ENCODE data around the gene SEMA4G.

The SEMA4G gene, protein sequence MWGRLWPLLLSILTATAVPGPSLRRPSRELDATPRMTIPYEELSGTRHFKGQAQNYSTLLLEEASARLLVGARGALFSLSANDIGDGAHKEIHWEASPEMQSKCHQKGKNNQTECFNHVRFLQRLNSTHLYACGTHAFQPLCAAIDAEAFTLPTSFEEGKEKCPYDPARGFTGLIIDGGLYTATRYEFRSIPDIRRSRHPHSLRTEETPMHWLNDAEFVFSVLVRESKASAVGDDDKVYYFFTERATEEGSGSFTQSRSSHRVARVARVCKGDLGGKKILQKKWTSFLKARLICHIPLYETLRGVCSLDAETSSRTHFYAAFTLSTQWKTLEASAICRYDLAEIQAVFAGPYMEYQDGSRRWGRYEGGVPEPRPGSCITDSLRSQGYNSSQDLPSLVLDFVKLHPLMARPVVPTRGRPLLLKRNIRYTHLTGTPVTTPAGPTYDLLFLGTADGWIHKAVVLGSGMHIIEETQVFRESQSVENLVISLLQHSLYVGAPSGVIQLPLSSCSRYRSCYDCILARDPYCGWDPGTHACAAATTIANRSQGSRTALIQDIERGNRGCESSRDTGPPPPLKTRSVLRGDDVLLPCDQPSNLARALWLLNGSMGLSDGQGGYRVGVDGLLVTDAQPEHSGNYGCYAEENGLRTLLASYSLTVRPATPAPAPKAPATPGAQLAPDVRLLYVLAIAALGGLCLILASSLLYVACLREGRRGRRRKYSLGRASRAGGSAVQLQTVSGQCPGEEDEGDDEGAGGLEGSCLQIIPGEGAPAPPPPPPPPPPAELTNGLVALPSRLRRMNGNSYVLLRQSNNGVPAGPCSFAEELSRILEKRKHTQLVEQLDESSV

DNA sequence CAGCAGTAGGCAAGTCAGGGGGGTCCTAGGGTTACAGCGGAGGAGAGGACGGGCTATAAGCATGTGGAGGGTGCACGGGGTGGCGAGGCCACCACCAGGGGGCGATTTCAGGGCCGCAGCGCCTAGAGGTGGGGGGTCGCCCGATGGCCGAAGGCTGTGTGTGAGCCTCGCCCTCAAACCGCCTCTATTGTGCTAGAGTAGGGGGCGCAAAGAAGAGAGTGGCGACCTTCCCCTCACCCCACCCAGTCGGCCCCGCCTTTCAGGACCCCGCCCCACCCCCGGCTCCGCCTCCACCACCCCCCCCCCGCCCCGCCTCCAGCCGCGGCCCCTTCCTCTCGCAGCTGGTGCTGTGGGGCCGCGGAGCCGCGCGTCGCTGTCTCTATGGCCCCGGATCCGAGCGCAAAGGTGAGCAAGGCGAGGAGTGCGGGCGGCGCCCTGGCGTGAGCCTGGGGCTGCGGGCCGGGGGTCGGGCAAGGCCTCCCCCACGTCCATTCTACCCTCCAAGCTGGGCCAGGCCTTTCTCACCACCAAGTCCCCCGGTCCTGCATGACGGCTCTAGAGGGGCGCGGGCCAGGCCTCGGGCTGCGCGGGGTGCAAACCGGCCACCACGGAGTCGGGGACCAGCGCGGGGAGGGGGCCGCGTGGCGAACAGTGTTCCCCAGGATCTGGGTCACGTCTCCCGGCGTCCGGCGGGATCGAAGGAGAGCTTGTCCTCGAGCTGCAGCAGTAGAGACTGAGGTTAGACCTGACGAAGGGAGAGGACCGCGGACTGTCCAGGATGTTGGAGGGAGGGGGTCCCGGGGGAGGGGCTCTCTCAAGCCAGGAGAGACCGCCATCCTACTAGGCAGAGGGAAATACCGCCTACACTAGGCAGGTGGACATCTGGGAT is at the start of gene SEMA4G:
Gene SEMA4G (plus strand): TSS at position 318 of the 889 bp plus-strand sequence. CDS start 3,409 bp downstream, outside the sequence.
- peak; percentile 91 for ATAC-seq
- TF ChIP-seq PPARA (CRISPR knock-in tag; IDR thresholded peaks at IDR 0.05; ENCODE audit: borderline replicate concordance) (no peak), ESRRG (CRISPR knock-in tag; IDR thresholded peaks at IDR 0.05) (no peak), CSDC2 (CRISPR knock-in tag; IDR thresholded peaks at IDR 0.05) (no peak), TCF4 (CRISPR knock-in tag; IDR thresholded peaks at IDR 0.05; ENCODE audit: borderline replicate concordance) (no peak), ZFP30 (CRISPR knock-in tag; IDR thresholded peaks at IDR 0.05) (no peak), ZNF565 (CRISPR knock-in tag; conservative IDR thresholded peaks at IDR 0.05; ENCODE audit: low read depth) (no peak), ZFP3 (CRISPR knock-in tag; IDR thresholded peaks at IDR 0.05) (no peak), BACH2 (CRISPR knock-in tag; IDR thresholded peaks at IDR 0.05; ENCODE audit: borderline replicate concordance) (no peak), OSR1 (CRISPR knock-in tag; IDR thresholded peaks at IDR 0.05) (no peak)

DNA sequence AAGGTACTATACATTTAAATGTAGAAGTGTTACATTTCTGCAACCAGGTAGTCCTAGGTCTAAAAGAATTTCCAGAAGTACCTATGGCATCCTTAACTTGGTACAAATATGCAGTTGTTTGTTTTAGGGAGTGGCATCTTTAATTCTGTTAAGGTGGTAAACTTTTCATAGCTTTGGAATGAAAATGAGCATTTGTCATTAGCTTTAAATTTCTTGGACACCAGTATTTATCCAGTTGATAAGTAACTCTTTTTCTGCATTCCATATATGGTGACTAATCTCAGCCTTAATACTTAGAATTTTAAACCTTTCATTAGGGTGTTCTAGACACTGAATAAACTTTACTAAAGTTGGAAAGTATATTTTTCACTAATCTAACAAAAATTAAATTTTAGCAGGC is 45.7 kb upstream of the SEMA4G start:
- no peak for ATAC-seq
- TF ChIP-seq, protein P1, sequence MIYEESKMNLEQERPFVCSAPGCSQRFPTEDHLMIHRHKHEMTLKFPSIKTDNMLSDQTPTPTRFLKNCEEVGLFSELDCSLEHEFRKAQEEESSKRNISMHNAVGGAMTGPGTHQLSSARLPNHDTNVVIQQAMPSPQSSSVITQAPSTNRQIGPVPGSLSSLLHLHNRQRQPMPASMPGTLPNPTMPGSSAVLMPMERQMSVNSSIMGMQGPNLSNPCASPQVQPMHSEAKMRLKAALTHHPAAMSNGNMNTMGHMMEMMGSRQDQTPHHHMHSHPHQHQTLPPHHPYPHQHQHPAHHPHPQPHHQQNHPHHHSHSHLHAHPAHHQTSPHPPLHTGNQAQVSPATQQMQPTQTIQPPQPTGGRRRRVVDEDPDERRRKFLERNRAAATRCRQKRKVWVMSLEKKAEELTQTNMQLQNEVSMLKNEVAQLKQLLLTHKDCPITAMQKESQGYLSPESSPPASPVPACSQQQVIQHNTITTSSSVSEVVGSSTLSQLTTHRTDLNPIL (CRISPR knock-in tag; IDR thresholded peaks at IDR 0.05; ENCODE audit: low read depth) = no peak
- TF ChIP-seq, protein P2, sequence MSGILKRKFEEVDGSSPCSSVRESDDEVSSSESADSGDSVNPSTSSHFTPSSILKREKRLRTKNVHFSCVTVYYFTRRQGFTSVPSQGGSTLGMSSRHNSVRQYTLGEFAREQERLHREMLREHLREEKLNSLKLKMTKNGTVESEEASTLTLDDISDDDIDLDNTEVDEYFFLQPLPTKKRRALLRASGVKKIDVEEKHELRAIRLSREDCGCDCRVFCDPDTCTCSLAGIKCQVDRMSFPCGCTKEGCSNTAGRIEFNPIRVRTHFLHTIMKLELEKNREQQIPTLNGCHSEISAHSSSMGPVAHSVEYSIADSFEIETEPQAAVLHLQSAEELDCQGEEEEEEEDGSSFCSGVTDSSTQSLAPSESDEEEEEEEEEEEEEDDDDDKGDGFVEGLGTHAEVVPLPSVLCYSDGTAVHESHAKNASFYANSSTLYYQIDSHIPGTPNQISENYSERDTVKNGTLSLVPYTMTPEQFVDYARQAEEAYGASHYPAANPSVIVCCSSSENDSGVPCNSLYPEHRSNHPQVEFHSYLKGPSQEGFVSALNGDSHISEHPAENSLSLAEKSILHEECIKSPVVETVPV (CRISPR knock-in tag; IDR thresholded peaks at IDR 0.05) = no peak
- no peak for TF ChIP-seq ZNF565 (CRISPR knock-in tag; conservative IDR thresholded peaks at IDR 0.05; ENCODE audit: low read depth)
- TF ChIP-seq ARNTL (CRISPR knock-in tag; IDR thresholded peaks at IDR 0.05; ENCODE audit: borderline replicate concordance, low read depth) = no peak
- TF ChIP-seq OSR1 (CRISPR knock-in tag; IDR thresholded peaks at IDR 0.05) = no peak
- no peak for TF ChIP-seq TOX (CRISPR knock-in tag; IDR thresholded peaks at IDR 0.05; ENCODE audit: borderline replicate concordance)

DNA sequence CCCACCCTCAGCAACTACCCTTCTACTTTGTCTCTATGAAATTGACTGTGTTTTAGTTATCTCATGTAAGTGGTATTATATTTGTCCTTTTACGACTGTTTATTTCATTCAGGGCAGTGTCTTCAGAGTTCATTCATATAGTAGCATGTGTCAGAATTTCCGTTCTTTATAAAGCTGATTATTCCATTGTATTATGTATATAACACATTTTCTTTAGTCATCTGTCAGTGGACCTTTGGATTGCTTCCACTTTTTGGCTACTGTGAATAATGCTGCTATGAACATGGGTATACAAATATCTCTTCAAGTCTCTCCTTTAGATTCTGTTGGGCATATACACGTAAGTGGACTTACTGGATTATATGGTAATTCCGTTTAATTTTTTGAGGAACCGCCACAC is 42.0 kb upstream of the SEMA4G start:
- TF ChIP-seq, protein P3, sequence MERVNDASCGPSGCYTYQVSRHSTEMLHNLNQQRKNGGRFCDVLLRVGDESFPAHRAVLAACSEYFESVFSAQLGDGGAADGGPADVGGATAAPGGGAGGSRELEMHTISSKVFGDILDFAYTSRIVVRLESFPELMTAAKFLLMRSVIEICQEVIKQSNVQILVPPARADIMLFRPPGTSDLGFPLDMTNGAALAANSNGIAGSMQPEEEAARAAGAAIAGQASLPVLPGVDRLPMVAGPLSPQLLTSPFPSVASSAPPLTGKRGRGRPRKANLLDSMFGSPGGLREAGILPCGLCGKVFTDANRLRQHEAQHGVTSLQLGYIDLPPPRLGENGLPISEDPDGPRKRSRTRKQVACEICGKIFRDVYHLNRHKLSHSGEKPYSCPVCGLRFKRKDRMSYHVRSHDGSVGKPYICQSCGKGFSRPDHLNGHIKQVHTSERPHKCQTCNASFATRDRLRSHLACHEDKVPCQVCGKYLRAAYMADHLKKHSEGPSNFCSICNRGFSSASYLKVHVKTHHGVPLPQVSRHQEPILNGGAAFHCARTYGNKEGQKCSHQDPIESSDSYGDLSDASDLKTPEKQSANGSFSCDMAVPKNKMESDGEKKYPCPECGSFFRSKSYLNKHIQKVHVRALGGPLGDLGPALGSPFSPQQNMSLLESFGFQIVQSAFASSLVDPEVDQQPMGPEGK (CRISPR knock-in tag; IDR thresholded peaks at IDR 0.05; ENCODE audit: borderline replicate concordance) = no peak
- no peak for TF ChIP-seq ZFP3 (CRISPR knock-in tag; IDR thresholded peaks at IDR 0.05)
- no peak for TF ChIP-seq GLIS3 (CRISPR knock-in tag; IDR thresholded peaks at IDR 0.05)
- no peak for TF ChIP-seq ISL1 (CRISPR knock-in tag; IDR thresholded peaks at IDR 0.05)
- TF ChIP-seq, protein P4, sequence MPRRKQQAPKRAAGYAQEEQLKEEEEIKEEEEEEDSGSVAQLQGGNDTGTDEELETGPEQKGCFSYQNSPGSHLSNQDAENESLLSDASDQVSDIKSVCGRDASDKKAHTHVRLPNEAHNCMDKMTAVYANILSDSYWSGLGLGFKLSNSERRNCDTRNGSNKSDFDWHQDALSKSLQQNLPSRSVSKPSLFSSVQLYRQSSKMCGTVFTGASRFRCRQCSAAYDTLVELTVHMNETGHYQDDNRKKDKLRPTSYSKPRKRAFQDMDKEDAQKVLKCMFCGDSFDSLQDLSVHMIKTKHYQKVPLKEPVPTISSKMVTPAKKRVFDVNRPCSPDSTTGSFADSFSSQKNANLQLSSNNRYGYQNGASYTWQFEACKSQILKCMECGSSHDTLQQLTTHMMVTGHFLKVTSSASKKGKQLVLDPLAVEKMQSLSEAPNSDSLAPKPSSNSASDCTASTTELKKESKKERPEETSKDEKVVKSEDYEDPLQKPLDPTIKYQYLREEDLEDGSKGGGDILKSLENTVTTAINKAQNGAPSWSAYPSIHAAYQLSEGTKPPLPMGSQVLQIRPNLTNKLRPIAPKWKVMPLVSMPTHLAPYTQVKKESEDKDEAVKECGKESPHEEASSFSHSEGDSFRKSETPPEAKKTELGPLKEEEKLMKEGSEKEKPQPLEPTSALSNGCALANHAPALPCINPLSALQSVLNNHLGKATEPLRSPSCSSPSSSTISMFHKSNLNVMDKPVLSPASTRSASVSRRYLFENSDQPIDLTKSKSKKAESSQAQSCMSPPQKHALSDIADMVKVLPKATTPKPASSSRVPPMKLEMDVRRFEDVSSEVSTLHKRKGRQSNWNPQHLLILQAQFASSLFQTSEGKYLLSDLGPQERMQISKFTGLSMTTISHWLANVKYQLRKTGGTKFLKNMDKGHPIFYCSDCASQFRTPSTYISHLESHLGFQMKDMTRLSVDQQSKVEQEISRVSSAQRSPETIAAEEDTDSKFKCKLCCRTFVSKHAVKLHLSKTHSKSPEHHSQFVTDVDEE (CRISPR knock-in tag; IDR thresholded peaks at IDR 0.05) = no peak
- TF ChIP-seq ZNF565 (CRISPR knock-in tag; conservative IDR thresholded peaks at IDR 0.05; ENCODE audit: low read depth) = no peak
- no peak for TF ChIP-seq ZNF70 (CRISPR knock-in tag; IDR thresholded peaks at IDR 0.05)
- TF ChIP-seq ZC3H10 (CRISPR knock-in tag; IDR thresholded peaks at IDR 0.05) = no peak
- no peak for TF ChIP-seq RARB (CRISPR knock-in tag; IDR thresholded peaks at IDR 0.05)
- no peak for TF ChIP-seq ESRRG (CRISPR knock-in tag; IDR thresholded peaks at IDR 0.05)
- no peak for TF ChIP-seq ARNTL (CRISPR knock-in tag; IDR thresholded peaks at IDR 0.05; ENCODE audit: borderline replicate concordance, low read depth)
- TF ChIP-seq OSR1 (CRISPR knock-in tag; IDR thresholded peaks at IDR 0.05) = no peak
- no peak for TF ChIP-seq ZFP30 (CRISPR knock-in tag; IDR thresholded peaks at IDR 0.05)
- TF ChIP-seq, protein P2 (CRISPR knock-in tag; IDR thresholded peaks at IDR 0.05) = no peak
- TF ChIP-seq SNAI2 (CRISPR knock-in tag; IDR thresholded peaks at IDR 0.05) = no peak
- TF ChIP-seq TOX (CRISPR knock-in tag; IDR thresholded peaks at IDR 0.05; ENCODE audit: borderline replicate concordance) = no peak
- no peak for TF ChIP-seq BACH2 (CRISPR knock-in tag; IDR thresholded peaks at IDR 0.05; ENCODE audit: borderline replicate concordance)
- TF ChIP-seq CSDC2 (CRISPR knock-in tag; IDR thresholded peaks at IDR 0.05) = no peak
- no peak for TF ChIP-seq PPARA (CRISPR knock-in tag; IDR thresholded peaks at IDR 0.05; ENCODE audit: borderline replicate concordance)
- TF ChIP-seq, protein P1 (CRISPR knock-in tag; IDR thresholded peaks at IDR 0.05; ENCODE audit: low read depth) = no peak
- ATAC-seq = no peak

All from SK-N-SH treated with all-trans-retinoic acid at 6 μM for 48 hours (cell line).